HepG2 (cell line): Measurements from ENCODE around the gene FAM20C. TPM values are rescaled to one million over a fixed set of nuclear protein-coding genes. Genes with fewer than 3 reads are reported as not detected.

ENCODE experiments used
- ATAC-seq: fragments of 200-7000 bp; cut with Tn5 transposase; 3 replicates; pipeline ENCODE4 v1.9.1; 2020; ENCODE audit warnings: mild to moderate bottlenecking, moderate library complexity
- BruUV-seq: library from RNA; stranded (reverse); fragments of 400-500 nt; replicated peaks from 2 replicates; lab custom pipeline; 2021; lab: Mats Ljungman, UMichigan
- CTCF ChIA-PET: fragments of 300-600 bp; formaldehyde crosslinking; extraction: SDS; loops from one replicate; lab custom pipeline; 2021; ENCODE audit warnings: low total read pairs, inconsistent platforms, low intra/inter-chr PET ratio; lab: Yijun Ruan, JAX
- POLR2A ChIA-PET: fragments of 350-600 bp; sonication (Branson Sonifier 250); formaldehyde crosslinking; loops from one replicate; lab custom pipeline; 2020; ENCODE audit warnings: antibody characterized with exemption, inconsistent platforms; lab: Yijun Ruan, JAX
- DNase-seq: peaks from one replicate; pipeline ENCODE4 v3.0.0-alpha.2; 2015; ENCODE audit warnings: low spot score
- FAIRE-seq: peaks from 3 replicates; lab custom pipeline; 2011; peaks lifted over from hg19 to GRCh38; lab: Jason Lieb, UNC
- H2AFZ ChIP-seq: one replicate; pipeline ENCODE4 v1.6.1; 2011; ENCODE audit warnings: low read length, inconsistent platforms
- H3K27ac ChIP-seq: fragments of 300-600 bp; 3 replicates; pipeline ENCODE4 v1.8.0; 2011; ENCODE audit warnings: mixed run types, mild to moderate bottlenecking, mixed read lengths, low read length, inconsistent platforms; ENCODE audit not compliant: insufficient read depth; ENCODE audit errors: extremely low read length
- H3K27me3 ChIP-seq, 2 experiments: fragments of 200-600 bp in 1 of 2; 2 replicates in 1 of 2; 3 replicates in 1 of 2; pipeline versions ENCODE4 v1.6.0 to v1.8.0; 2011; ENCODE audit warnings: low read length in 2 of 2, mild to moderate bottlenecking in 2 of 2, moderate library complexity in 2 of 2, inconsistent platforms in 1 of 2; ENCODE audit not compliant: insufficient read depth in 2 of 2, control insufficient read depth in 1 of 2
- H3K36me3 ChIP-seq, 2 experiments: fragments of 200-600 bp in 1 of 2; replicated peaks in 1 of 2; 2 replicates in 1 of 2; 3 replicates in 1 of 2; pipeline versions ENCODE4 v1.5.1 to v1.8.0; 2011; ENCODE audit warnings: low read length in 2 of 2, inconsistent platforms in 1 of 2; ENCODE audit not compliant: insufficient read depth in 2 of 2, control insufficient read depth in 1 of 2
- H3K4me1 ChIP-seq: 2 replicates; pipeline ENCODE4 v1.5.1; 2012; ENCODE audit warnings: low read length, inconsistent platforms; ENCODE audit not compliant: insufficient read depth
- H3K4me2 ChIP-seq: 2 replicates; pipeline ENCODE4 v1.6.0; 2011; ENCODE audit warnings: low read depth, low read length, inconsistent platforms
- H3K4me3 ChIP-seq, 3 experiments: fragments of 200-600 bp in 1 of 3; sonication (generic), shearing (Covaris generic) in 1 of 3; replicated peaks in 1 of 3; 2 replicates each; pipeline ENCODE4 v1.5.1; 2011 to 2016; ENCODE audit warnings: low read length in 3 of 3, inconsistent platforms in 2 of 3, low read depth in 2 of 3, mild to moderate bottlenecking in 2 of 3, control low read depth in 1 of 3, mixed read lengths in 1 of 3; ENCODE audit not compliant: insufficient read depth in 1 of 3
- H3K79me2 ChIP-seq: one replicate; pipeline ENCODE4 v1.6.1; 2011; ENCODE audit warnings: low read length, inconsistent platforms; ENCODE audit not compliant: insufficient read depth
- H3K9ac ChIP-seq: 2 replicates; pipeline ENCODE4 v1.6.0; 2011; ENCODE audit warnings: mild to moderate bottlenecking, low read depth, low read length, inconsistent platforms; ENCODE audit not compliant: insufficient read depth
- H3K9me3 ChIP-seq: 2 replicates; pipeline ENCODE4 v1.5.1; 2012; ENCODE audit warnings: mild to moderate bottlenecking, low read length
- H4K20me1 ChIP-seq: 2 replicates; pipeline ENCODE4 v1.6.0; 2011; ENCODE audit warnings: inconsistent platforms, mild to moderate bottlenecking, low read length, moderate library complexity; ENCODE audit not compliant: insufficient read depth
- HNRNPLL ChIP-seq: fragments of 200-400 bp; formaldehyde crosslinking; IDR thresholded peaks from 2 replicates; pipeline ENCODE4 v1.6.1; 2017; ENCODE audit warnings: mild to moderate bottlenecking, low read depth, low read length; ENCODE audit not compliant: poor library complexity, severe bottlenecking
- KDM2A ChIP-seq: sonication (generic); formaldehyde crosslinking; IDR thresholded peaks from 2 replicates; pipeline ENCODE4 v1.4.0; 2020; ENCODE audit warnings: low read depth, missing genetic modification reagents, borderline replicate concordance
- PATZ1 ChIP-seq: sonication (generic); formaldehyde crosslinking; IDR thresholded peaks from 2 replicates; pipeline ENCODE4 v1.4.0; 2020; ENCODE audit warnings: missing genetic modification reagents
- PHF8 ChIP-seq: sonication (generic); formaldehyde crosslinking; IDR thresholded peaks from 2 replicates; pipeline ENCODE4 v1.5.0; 2020; ENCODE audit warnings: missing genetic modification reagents
- ZBTB2 ChIP-seq: sonication (generic); formaldehyde crosslinking; IDR thresholded peaks from 2 replicates; pipeline ENCODE4 v1.8.0; 2022; ENCODE audit warnings: low read depth, missing genetic modification reagents
- ZNF646 ChIP-seq: sonication (generic); formaldehyde crosslinking; IDR thresholded peaks from 2 replicates; pipeline ENCODE4 v1.9.0; 2021; ENCODE audit warnings: mild to moderate bottlenecking, missing genetic modification reagents
- ZNF724P ChIP-seq: sonication (generic); formaldehyde crosslinking; IDR thresholded peaks from 2 replicates; pipeline ENCODE4 v1.8.0; 2022; ENCODE audit warnings: missing genetic modification reagents, borderline replicate concordance
- ZNF768 ChIP-seq: sonication (generic); formaldehyde crosslinking; IDR thresholded peaks from 2 replicates; pipeline ENCODE4 v1.4.0; 2020; ENCODE audit warnings: missing genetic modification reagents
- WGBS: methylation state at CpG from one replicate; pipeline ENCODE4 v1.1.6; 2017; ENCODE audit warnings: low lambda C conversion rate; 5-methylcytosine and 5-hydroxymethylcytosine counted together
- in situ Hi-C: cut with HindIII; loops from 2 replicates; pipeline ENCODE4 v1.10.0; 2017; ENCODE audit warnings: low pct_unique_long_range_greater_than_20kb; ENCODE audit not compliant: extremely low pct_ligation_motif_present
- intact Hi-C: fragments of 100-400 bp; cut with micrococcal nuclease; formaldehyde crosslinking; loops from one replicate; pipeline ENCODE4 v1.10.0; 2022; ENCODE audit not compliant: unreplicated experiment
- polyA plus RNA-seq, 8 experiments: library from polyadenylated mRNA; depleted of rRNA in 3 of 8; stranded (reverse) in 7 of 8; unstranded in 1 of 8; fragments of >200 nt; fragmentation: Illumina TruSeq in 4 of 8; extraction: Trizol in 4 of 8; gene quantifications; 2 replicates each; pipeline versions ENCODE4 v1.2.1 to v1.2.3, GENCODE V29; 2011 to 2016; ENCODE audit warnings: low read depth in 4 of 8, missing spikeins in 1 of 8, mixed read lengths in 1 of 8; ENCODE audit not compliant: insufficient read depth in 1 of 8
- total RNA-seq, 5 experiments: library from RNA; depleted of rRNA; stranded (reverse); fragments of >200 nt; fragmentation: Illumina TruSeq; extraction: Trizol; gene quantifications; 2 replicates each; pipeline ENCODE4 v1.2.3, GENCODE V29; 2016; ENCODE audit warnings: low read depth in 1 of 5
- TF ChIP-seq, protein P1 (sequence below): IDR thresholded peaks from 2 replicates; pipeline ENCODE4 v1.6.1; 2012; ENCODE audit warnings: low read depth, low read length, improper control_type of control experiment

FAM20C gene
- total and polyA plus RNA-seq, 2 of the 13 experiments (the other 11 are each of a cell fraction or from before 2014, with no cell fraction given) = 11.9 to 19.9 TPM

DNA sequence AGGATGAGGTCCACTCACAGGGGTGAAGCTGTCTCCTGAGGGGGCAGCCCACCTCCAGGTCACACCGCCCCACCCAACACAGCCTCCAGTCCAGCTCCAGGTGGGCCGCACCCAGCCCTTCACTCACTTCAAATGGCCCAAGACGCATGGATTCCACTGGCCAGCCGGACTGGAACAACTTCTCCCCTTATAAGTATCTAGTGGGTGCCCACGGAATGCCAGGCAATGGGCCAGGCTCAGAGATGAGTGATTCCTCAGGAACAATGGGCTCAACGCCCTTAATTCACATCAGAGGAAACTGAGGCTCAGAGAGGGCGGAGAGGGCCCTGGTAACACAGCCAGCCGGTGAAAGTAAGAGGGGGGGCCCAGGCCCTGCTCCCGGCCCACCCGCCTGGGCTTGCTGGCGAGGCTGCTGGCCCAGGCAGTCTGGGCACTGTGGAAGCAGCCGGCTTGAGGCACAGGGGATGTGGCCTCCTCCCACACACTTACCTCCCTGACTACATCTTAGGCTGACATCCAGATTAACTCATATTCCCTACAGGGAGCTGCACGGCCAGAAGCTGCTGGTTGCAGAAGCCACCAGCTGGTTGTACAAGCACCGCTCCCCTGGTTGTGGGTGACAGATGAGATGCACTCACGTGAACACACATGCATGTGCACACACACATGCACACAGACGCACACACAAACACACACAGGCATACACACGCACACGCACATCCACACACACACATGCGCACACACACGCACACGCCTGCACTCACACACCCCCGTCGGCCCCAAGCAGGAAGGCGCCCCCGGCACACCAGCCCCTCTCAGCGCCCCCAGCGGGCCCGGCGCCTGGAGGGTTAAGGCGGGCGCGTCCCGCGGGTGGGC is 1.0 kb upstream of the FAM20C start:
- no peak; the same call in 2 of the 3 replicates for ATAC-seq
- no TSS peak for BruUV-seq
- Histone ChIP-seq H3K27ac (no peak overlapping the region), H3K4me3 (peak overlapping the region in 2 of 3 experiments; percentile 82 to 91; a peak in 4 of 6 replicates), H4K20me1 (0 out of 2 replicates have a peak, but pooled peaks cover 3% of the 10 kb centered on the region), H3K4me2 (peak overlapping the region; percentile 55; the same call in 1 of the 2 replicates), H3K4me1 (peaks cover 20% of the 10 kb centered on the region), H3K36me3 (peaks cover 4 to 9% of the 10 kb centered on the region in 2 experiments; a peak in 3 of 5 replicates), H3K9me3 (no peaks in the 10 kb centered on the region), H2AFZ (no peak overlapping the region), H3K27me3 (peaks cover 5 to 37% of the 10 kb centered on the region in 2 experiments; a peak in 4 of 5 replicates), H3K79me2 (peaks cover 14% of the 10 kb centered on the region), H3K9ac (no peak overlapping the region)
- intact Hi-C loops = no loop called here
- ChIA-PET POLR2A (interaction anchor here (0.9 to 2.1 kb wide), 4 partner anchors 10 to 43 kb away, joined by 4 to 9 read pairs (median 5); no protein-coding TSS in a partner anchor), CTCF (no interaction called here)
- in situ Hi-C loops = no loop called here
- no peak for FAIRE-seq
- WGBS = 9% methylated on average over 14 of the region's 34 CpGs
- no peak for DNase-seq
- TF ChIP-seq ZBTB2 (CRISPR knock-in tag) (0 out of 2 replicates have a peak, but pooled peaks have one; percentile 14), PATZ1 (CRISPR knock-in tag) (peak; percentile 32; the same call in 1 of the 2 replicates), ZNF768 (CRISPR knock-in tag) (peak; percentile 81), ZNF724P (no peak), KDM2A (0 out of 2 replicates have a peak, but pooled peaks have one; percentile 3), ZNF646 (CRISPR knock-in tag) (peak; percentile 54; the same call in 1 of the 2 replicates), PHF8 (CRISPR knock-in tag) (no peak), HNRNPLL (peak; percentile 22)
- TF ChIP-seq, protein P1, sequence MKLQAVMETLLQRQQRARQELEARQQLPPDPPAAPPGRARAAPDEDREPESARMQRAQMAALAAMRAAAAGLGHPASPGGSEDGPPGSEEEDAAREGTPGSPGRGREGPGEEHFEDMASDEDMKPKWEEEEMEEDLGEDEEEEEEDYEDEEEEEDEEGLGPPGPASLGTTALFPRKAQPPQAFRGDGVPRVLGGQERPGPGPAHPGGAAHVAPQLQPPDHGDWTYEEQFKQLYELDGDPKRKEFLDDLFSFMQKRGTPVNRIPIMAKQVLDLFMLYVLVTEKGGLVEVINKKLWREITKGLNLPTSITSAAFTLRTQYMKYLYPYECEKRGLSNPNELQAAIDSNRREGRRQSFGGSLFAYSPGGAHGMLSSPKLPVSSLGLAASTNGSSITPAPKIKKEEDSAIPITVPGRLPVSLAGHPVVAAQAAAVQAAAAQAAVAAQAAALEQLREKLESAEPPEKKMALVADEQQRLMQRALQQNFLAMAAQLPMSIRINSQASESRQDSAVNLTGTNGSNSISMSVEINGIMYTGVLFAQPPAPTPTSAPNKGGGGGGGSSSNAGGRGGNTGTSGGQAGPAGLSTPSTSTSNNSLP = no peak
